GM23338 (cell line): Measurements from ENCODE around the gene SREK1IP1. TPM values are rescaled to one million over a fixed set of nuclear protein-coding genes. Genes with fewer than 3 reads are reported as not detected.

Experiments
- ATAC-seq: fragments of 200-7000 bp; cut with Tn5 transposase; 3 replicates; pipeline ENCODE4 v1.9.1; 2020
- DNase-seq: peaks from one replicate; pipeline ENCODE4 v3.0.0-alpha.2; 2015; ENCODE audit warnings: low spot score
- H2AFZ ChIP-seq: fragments of 200-600 bp; sonication (generic); 2 replicates; pipeline ENCODE4 v1.8.0; 2016; ENCODE audit warnings: antibody characterized with exemption, mild to moderate bottlenecking, moderate library complexity
- H3F3A ChIP-seq: fragments of 200-600 bp; sonication (generic); replicated peaks from 2 replicates; pipeline ENCODE4 v1.8.0; 2017; ENCODE audit warnings: antibody characterized with exemption, mixed run types, low read depth
- H3K27ac ChIP-seq: fragments of 200-600 bp; sonication (generic); 2 replicates; pipeline ENCODE4 v1.6.1; 2016; ENCODE audit warnings: low read depth
- H3K27me3 ChIP-seq: fragments of 200-600 bp; sonication (generic); 2 replicates; pipeline ENCODE4 v1.8.0; 2016; ENCODE audit warnings: mild to moderate bottlenecking, mixed run types, moderate library complexity; ENCODE audit not compliant: insufficient read depth
- H3K36me3 ChIP-seq: fragments of 200-600 bp; sonication (generic); 2 replicates; pipeline ENCODE4 v1.8.0; 2016; ENCODE audit warnings: mild to moderate bottlenecking; ENCODE audit not compliant: insufficient read depth
- H3K4me1 ChIP-seq: fragments of 200-600 bp; sonication (generic); 2 replicates; pipeline ENCODE4 v1.8.0; 2016; ENCODE audit warnings: mild to moderate bottlenecking, moderate library complexity; ENCODE audit not compliant: insufficient read depth
- H3K4me2 ChIP-seq: fragments of 200-600 bp; sonication (generic); 2 replicates; pipeline ENCODE4 v1.7.1; 2017; ENCODE audit warnings: mixed run types
- H3K4me3 ChIP-seq: fragments of 200-600 bp; sonication (generic); 2 replicates; pipeline ENCODE4 v1.6.1; 2016; ENCODE audit warnings: mixed run types
- H3K79me2 ChIP-seq: fragments of 200-600 bp; sonication (generic); replicated peaks from 2 replicates; pipeline ENCODE4 v1.8.0; 2017; ENCODE audit warnings: mild to moderate bottlenecking; ENCODE audit not compliant: insufficient read depth
- H3K9me2 ChIP-seq: fragments of 200-600 bp; sonication (generic); 2 replicates; pipeline ENCODE4 v1.8.0; 2017; ENCODE audit not compliant: insufficient read depth
- H4K20me1 ChIP-seq: fragments of 200-600 bp; sonication (generic); replicated peaks from 2 replicates; pipeline ENCODE4 v1.8.0; 2017; ENCODE audit warnings: mild to moderate bottlenecking; ENCODE audit not compliant: insufficient read depth
- H3K27ac Mint-ChIP-seq: 2 replicates; pipeline ENCODE4 v1.8.0; 2020; ENCODE audit warnings: inconsistent platforms, mild to moderate bottlenecking, moderate library complexity, mixed read lengths
- H3K27me3 Mint-ChIP-seq: 3 replicates; pipeline ENCODE4 v1.8.0; 2022; ENCODE audit warnings: low read depth, mild to moderate bottlenecking, moderate library complexity, mixed read lengths, inconsistent platforms; ENCODE audit not compliant: insufficient read depth, poor library complexity
- H3K36me3 Mint-ChIP-seq: 3 replicates; pipeline ENCODE4 v1.8.0; 2021; ENCODE audit warnings: low read depth, mild to moderate bottlenecking, inconsistent platforms, moderate library complexity, mixed read lengths
- H3K4me1 Mint-ChIP-seq: 3 replicates; pipeline ENCODE4 v1.8.0; 2020; ENCODE audit warnings: mild to moderate bottlenecking, inconsistent platforms, mixed read lengths
- H3K4me3 Mint-ChIP-seq: 3 replicates; pipeline ENCODE4 v1.8.0; 2021; ENCODE audit warnings: moderate library complexity, mild to moderate bottlenecking, inconsistent platforms, mixed read lengths
- H3K9me3 Mint-ChIP-seq: 3 replicates; pipeline ENCODE4 v1.8.0; 2020; ENCODE audit warnings: moderate library complexity, mild to moderate bottlenecking, inconsistent platforms, mixed read lengths
- NANOG ChIP-seq: IDR thresholded peaks from 2 replicates; pipeline ENCODE4 v1.6.1; 2016; ENCODE audit warnings: antibody characterized with exemption, borderline replicate concordance
- STAT1 ChIP-seq: IDR thresholded peaks from one replicate; pipeline ENCODE4 v1.6.1; 2016; ENCODE audit warnings: antibody characterized with exemption; ENCODE audit not compliant: unreplicated experiment
- ZNF331 ChIP-seq: fragments of 250-450 bp; sonication (Bioruptor Pico); IDR thresholded peaks from 2 replicates; pipeline ENCODE4 v1.5.0; 2020; ENCODE audit warnings: low read depth, mild to moderate bottlenecking, moderate library complexity
- polyA plus RNA-seq: library from polyadenylated mRNA; unstranded; fragments of >200 nt; fragmentation: Nextera tagmentation; extraction: Ambion mirVana; gene quantifications from 2 replicates; pipeline ENCODE4 v1.2.1, GENCODE V29; 2016
- total RNA-seq: library from RNA; depleted of rRNA; stranded (reverse); fragments of >200 nt; shearing (Covaris generic); gene quantifications from 2 replicates; pipeline ENCODE4 v1.2.3, GENCODE V29; 2014
- TF ChIP-seq, protein P1 (sequence below): fragments of 250-450 bp; sonication (Bioruptor Pico); IDR thresholded peaks from 2 replicates; pipeline ENCODE4 v1.5.0; 2020; ENCODE audit warnings: mild to moderate bottlenecking, moderate library complexity
- TF ChIP-seq, protein P2 (sequence below): IDR thresholded peaks from one replicate; pipeline ENCODE4 v1.6.1; 2018; ENCODE audit warnings: antibody characterized with exemption; ENCODE audit not compliant: unreplicated experiment

Gene SREK1IP1
- total and polyA plus RNA-seq, 2 experiments from 2014 or later: 16.7 to 137 TPM

DNA sequence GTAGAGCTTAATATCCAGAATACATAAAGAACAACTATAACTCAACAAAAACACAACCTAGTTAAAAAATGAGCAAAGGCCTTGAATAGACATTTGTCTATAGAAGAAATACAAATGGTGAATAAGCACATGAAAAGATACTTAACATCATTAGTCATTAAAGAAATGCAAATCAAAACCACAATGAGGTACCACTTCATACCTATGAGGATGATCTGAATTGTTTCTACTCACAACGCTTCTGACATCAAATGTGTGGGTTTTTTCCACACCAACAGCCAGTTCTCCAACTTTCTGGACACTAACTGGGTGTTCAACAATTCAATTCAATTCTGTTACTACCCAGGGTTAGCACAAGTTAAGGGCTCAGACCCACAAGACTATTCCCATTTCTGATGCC is 22.0 kb downstream of the SREK1IP1 start (continued):
- TF ChIP-seq, protein P1, sequence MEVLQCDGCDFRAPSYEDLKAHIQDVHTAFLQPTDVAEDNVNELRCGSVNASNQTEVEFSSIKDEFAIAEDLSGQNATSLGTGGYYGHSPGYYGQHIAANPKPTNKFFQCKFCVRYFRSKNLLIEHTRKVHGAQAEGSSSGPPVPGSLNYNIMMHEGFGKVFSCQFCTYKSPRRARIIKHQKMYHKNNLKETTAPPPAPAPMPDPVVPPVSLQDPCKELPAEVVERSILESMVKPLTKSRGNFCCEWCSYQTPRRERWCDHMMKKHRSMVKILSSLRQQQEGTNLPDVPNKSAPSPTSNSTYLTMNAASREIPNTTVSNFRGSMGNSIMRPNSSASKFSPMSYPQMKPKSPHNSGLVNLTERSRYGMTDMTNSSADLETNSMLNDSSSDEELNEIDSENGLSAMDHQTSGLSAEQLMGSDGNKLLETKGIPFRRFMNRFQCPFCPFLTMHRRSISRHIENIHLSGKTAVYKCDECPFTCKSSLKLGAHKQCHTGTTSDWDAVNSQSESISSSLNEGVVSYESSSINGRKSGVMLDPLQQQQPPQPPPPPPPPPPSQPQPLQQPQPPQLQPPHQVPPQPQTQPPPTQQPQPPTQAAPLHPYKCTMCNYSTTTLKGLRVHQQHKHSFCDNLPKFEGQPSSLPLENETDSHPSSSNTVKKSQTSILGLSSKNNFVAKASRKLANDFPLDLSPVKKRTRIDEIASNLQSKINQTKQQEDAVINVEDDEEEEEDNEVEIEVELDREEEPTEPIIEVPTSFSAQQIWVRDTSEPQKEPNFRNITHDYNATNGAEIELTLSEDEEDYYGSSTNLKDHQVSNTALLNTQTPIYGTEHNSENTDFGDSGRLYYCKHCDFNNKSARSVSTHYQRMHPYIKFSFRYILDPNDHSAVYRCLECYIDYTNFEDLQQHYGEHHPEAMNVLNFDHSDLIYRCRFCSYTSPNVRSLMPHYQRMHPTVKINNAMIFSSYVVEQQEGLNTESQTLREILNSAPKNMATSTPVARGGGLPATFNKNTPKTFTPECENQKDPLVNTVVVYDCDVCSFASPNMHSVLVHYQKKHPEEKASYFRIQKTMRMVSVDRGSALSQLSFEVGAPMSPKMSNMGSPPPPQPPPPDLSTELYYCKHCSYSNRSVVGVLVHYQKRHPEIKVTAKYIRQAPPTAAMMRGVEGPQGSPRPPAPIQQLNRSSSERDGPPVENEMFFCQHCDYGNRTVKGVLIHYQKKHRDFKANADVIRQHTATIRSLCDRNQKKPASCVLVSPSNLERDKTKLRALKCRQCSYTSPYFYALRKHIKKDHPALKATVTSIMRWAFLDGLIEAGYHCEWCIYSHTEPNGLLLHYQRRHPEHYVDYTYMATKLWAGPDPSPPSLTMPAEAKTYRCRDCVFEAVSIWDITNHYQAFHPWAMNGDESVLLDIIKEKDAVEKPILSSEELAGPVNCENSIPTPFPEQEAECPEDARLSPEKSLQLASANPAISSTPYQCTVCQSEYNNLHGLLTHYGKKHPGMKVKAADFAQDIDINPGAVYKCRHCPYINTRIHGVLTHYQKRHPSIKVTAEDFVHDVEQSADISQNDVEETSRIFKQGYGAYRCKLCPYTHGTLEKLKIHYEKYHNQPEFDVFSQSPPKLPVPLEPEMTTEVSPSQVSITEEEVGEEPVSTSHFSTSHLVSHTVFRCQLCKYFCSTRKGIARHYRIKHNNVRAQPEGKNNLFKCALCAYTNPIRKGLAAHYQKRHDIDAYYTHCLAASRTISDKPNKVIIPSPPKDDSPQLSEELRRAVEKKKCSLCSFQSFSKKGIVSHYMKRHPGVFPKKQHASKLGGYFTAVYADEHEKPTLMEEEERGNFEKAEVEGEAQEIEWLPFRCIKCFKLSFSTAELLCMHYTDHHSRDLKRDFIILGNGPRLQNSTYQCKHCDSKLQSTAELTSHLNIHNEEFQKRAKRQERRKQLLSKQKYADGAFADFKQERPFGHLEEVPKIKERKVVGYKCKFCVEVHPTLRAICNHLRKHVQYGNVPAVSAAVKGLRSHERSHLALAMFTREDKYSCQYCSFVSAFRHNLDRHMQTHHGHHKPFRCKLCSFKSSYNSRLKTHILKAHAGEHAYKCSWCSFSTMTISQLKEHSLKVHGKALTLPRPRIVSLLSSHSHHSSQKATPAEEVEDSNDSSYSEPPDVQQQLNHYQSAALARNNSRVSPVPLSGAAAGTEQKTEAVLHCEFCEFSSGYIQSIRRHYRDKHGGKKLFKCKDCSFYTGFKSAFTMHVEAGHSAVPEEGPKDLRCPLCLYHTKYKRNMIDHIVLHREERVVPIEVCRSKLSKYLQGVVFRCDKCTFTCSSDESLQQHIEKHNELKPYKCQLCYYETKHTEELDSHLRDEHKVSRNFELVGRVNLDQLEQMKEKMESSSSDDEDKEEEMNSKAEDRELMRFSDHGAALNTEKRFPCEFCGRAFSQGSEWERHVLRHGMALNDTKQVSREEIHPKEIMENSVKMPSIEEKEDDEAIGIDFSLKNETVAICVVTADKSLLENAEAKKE (CRISPR knock-in tag): no peak

DNA sequence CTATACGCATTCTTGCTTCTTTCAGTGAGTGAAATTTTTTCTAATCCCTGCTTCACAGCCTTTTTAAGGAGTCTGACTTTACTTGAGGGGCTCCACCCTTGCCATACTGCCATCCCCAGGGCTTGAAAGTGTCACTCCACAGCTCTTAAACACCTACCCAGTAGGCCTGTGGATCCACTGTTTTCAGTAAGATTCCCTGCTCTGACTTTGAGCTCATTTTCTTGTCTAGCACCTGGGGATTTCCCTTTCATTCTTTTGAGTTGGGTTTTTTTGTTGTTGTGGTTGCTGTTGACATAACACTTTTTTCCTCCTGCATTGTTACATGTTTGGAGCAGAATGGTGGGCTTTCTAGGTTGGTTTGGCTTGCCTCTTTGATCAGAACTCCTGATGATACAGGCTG is 23.6 kb downstream of the SREK1IP1 start:
- no peak overlapping the region for H2AFZ ChIP-seq
- H3K79me2 ChIP-seq: peaks cover 5% of the 10 kb centered on the region
- Mint-ChIP-seq H3K4me3 (no peak overlapping the region), H3K4me1 (peaks cover 15% of the 10 kb centered on the region; the same call in 2 of the 3 replicates), H3K27me3 (no peaks in the 10 kb centered on the region), H3K36me3 (peaks cover 14% of the 10 kb centered on the region; the same call in 2 of the 3 replicates), H3K27ac (peak overlapping the region; percentile 29), H3K9me3 (no peaks in the 10 kb centered on the region; the same call in 1 of the 3 replicates)
- ATAC-seq (peak; percentile 84), DNase-seq (peak; percentile 45)
- 0 out of 2 replicates have a peak, but pooled peaks cover 4% of the 10 kb centered on the region for H4K20me1 ChIP-seq
- H3F3A ChIP-seq: no peaks in the 10 kb centered on the region
- peak overlapping the region; percentile 36; the same call in 1 of the 2 replicates for H3K27ac ChIP-seq
- no peaks in the 10 kb centered on the region for H3K9me2 ChIP-seq
- no peaks in the 10 kb centered on the region for H3K27me3 ChIP-seq
- no peak overlapping the region for H3K4me2 ChIP-seq
- peaks cover 5% of the 10 kb centered on the region; the same call in 1 of the 2 replicates for H3K36me3 ChIP-seq
- H3K4me3 ChIP-seq: no peak overlapping the region
- H3K4me1 ChIP-seq: peaks cover 4% of the 10 kb centered on the region; the same call in 1 of the 2 replicates
- TF ChIP-seq ZNF331 (no peak), STAT1 (no peak), NANOG (no peak)
- TF ChIP-seq, protein P2, sequence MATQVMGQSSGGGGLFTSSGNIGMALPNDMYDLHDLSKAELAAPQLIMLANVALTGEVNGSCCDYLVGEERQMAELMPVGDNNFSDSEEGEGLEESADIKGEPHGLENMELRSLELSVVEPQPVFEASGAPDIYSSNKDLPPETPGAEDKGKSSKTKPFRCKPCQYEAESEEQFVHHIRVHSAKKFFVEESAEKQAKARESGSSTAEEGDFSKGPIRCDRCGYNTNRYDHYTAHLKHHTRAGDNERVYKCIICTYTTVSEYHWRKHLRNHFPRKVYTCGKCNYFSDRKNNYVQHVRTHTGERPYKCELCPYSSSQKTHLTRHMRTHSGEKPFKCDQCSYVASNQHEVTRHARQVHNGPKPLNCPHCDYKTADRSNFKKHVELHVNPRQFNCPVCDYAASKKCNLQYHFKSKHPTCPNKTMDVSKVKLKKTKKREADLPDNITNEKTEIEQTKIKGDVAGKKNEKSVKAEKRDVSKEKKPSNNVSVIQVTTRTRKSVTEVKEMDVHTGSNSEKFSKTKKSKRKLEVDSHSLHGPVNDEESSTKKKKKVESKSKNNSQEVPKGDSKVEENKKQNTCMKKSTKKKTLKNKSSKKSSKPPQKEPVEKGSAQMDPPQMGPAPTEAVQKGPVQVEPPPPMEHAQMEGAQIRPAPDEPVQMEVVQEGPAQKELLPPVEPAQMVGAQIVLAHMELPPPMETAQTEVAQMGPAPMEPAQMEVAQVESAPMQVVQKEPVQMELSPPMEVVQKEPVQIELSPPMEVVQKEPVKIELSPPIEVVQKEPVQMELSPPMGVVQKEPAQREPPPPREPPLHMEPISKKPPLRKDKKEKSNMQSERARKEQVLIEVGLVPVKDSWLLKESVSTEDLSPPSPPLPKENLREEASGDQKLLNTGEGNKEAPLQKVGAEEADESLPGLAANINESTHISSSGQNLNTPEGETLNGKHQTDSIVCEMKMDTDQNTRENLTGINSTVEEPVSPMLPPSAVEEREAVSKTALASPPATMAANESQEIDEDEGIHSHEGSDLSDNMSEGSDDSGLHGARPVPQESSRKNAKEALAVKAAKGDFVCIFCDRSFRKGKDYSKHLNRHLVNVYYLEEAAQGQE: no peak
- TF ChIP-seq, protein P1 (CRISPR knock-in tag): no peak
